Keratinocyte (primary cell): ENCODE measurements around the gene PTPN12.

Experiments used
- CTCF ChIP-seq, 3 experiments: IDR thresholded peaks in 1 of 3; conservative IDR thresholded peaks in 1 of 3; optimal IDR thresholded peaks in 1 of 3; 2 replicates in 2 of 3; 3 replicates in 1 of 3; pipeline versions ENCODE3 to v1.5.1; 2011; ENCODE audit warnings: low read length in 3 of 3, mild to moderate bottlenecking in 3 of 3, moderate library complexity in 2 of 3, control low read depth in 1 of 3, inconsistent platforms in 1 of 3; ENCODE audit not compliant: insufficient read depth in 2 of 3; ENCODE audit errors: extremely low read depth in 1 of 3
- EZH2 ChIP-seq: IDR thresholded peaks from one replicate; pipeline ENCODE4 v1.6.1; 2012; ENCODE audit warnings: inconsistent platforms, mild to moderate bottlenecking, low read length, moderate library complexity

DNA sequence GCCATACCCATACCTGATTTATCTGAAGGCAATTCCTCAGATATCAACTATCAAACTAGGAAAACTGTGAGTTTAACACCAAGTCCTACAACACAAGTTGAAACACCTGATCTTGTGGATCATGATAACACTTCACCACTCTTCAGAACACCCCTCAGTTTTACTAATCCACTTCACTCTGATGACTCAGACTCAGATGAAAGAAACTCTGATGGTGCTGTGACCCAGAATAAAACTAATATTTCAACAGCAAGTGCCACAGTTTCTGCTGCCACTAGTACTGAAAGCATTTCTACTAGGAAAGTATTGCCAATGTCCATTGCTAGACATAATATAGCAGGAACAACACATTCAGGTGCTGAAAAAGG, 90.2 kb downstream of the PTPN12 start:
- no peak for TF ChIP-seq CTCF (optimal IDR thresholded peaks at IDR 0.05 in 1 of 3, IDR thresholded peaks at IDR 0.05 in 1 of 3, conservative IDR thresholded peaks at IDR 0.05 in 1 of 3; ENCODE audit: extremely low read depth in 1 of 3, insufficient read depth in 2 of 3, low read length in 3 of 3)
- TF ChIP-seq EZH2: no peak
